ENCODE measurements around the gene MNAT1. TPM values are rescaled to one million over a fixed set of nuclear protein-coding genes. Genes with fewer than 3 reads are reported as not detected.

The MNAT1 gene
- polyA plus RNA-seq, 1 donor from 2014 or later: 104 TPM

DNA sequence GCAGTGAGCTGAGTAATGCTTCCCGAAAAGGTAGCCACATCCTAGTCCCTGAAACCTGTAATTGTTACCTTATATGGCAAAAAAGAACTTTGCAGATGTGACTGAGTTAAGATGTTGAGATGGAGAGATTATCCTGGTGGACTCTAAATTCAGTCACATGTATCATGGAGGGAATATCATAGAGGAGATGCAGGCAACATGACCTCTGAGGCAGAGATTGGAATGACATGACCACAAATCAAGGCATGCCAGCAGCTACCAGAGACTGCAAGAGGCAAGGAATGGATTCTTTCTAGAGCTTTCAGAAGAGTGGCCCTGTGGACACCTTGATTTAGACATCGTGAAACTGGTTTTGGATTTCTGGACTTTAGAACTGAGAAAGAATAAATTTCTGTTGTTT is 265.0 kb downstream of the MNAT1 start:
- H3K36me3 ChIP-seq (ENCODE audit: insufficient read depth, low read length): peaks cover 4% of the 10 kb centered on the region
- no peaks in the 10 kb centered on the region for H3K27me3 ChIP-seq (ENCODE audit: insufficient read depth, low read depth, low read length)
- H3K9me3 ChIP-seq (ENCODE audit: low read length): no peaks in the 10 kb centered on the region
- H3K27ac ChIP-seq (ENCODE audit: low read length): no peak overlapping the region
- no peak overlapping the region for H3K4me3 ChIP-seq (ENCODE audit: low read length)
- no peak overlapping the region for H3K4me2 ChIP-seq (ENCODE audit: low read length)
- no peaks in the 10 kb centered on the region for H3K9me2 ChIP-seq (ENCODE audit: insufficient read depth, low read length)
- H3F3A ChIP-seq (ENCODE audit: insufficient read depth, low read length, poor library complexity, severe bottlenecking): no peaks in the 10 kb centered on the region
- H4K20me1 ChIP-seq (ENCODE audit: insufficient read depth): no peaks in the 10 kb centered on the region
- no peak overlapping the region for H2AFZ ChIP-seq (ENCODE audit: low read depth, low read length)
- no peaks in the 10 kb centered on the region for H3K79me2 ChIP-seq (replicated peaks; ENCODE audit: insufficient read depth, low read length)
- no peak overlapping the region for H3K9ac ChIP-seq (ENCODE audit: low read length)
- no peak for TF ChIP-seq EP300 (conservative IDR thresholded peaks at IDR 0.05; ENCODE audit: poor library complexity, severe bottlenecking)

DNA sequence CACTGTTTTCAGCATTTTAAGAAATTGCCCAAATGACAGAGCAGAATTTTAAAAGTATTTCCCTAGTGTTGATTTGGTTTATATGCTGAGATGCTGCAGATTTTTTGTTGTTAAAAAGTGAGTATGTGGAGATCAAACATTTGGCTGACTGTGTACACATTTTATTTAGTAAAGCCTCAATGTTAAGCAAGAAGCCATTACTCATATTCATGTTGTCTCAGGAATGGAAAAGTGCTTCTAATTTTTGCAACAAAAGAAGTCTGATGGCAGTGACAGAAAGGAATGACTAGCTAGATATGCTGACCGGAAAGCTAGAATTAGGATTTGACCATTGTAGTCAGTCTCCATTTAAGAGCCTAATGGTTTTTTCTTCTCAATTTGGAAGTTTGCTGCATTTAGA is 269.0 kb downstream of the MNAT1 start:
- TF ChIP-seq RAD21 (conservative IDR thresholded peaks at IDR 0.05): no peak
- no peak for TF ChIP-seq CTCF (IDR thresholded peaks at IDR 0.05; ENCODE audit: poor library complexity, severe bottlenecking)
- TF ChIP-seq TAF1 (IDR thresholded peaks at IDR 0.05; ENCODE audit: low read depth): no peak
- no peak for TF ChIP-seq POLR2AphosphoS5 (IDR thresholded peaks at IDR 0.05)
- Histone ChIP-seq H3K36me3 (ENCODE audit: insufficient read depth, low read length) (no peaks in the 10 kb centered on the region), H3K27me3 (ENCODE audit: insufficient read depth, low read depth, low read length) (no peaks in the 10 kb centered on the region), H3K79me2 (replicated peaks; ENCODE audit: insufficient read depth, low read length) (no peaks in the 10 kb centered on the region), H3F3A (ENCODE audit: insufficient read depth, low read length, poor library complexity, severe bottlenecking) (no peaks in the 10 kb centered on the region), H3K9me3 (ENCODE audit: low read length) (no peaks in the 10 kb centered on the region), H2AFZ (ENCODE audit: low read depth, low read length) (no peak overlapping the region), H3K4me3 (ENCODE audit: low read length) (no peak overlapping the region), H3K9me2 (ENCODE audit: insufficient read depth, low read length) (no peaks in the 10 kb centered on the region), H3K27ac (ENCODE audit: low read length) (no peak overlapping the region), H4K20me1 (ENCODE audit: insufficient read depth) (no peaks in the 10 kb centered on the region), H3K4me2 (ENCODE audit: low read length) (no peak overlapping the region), H3K9ac (ENCODE audit: low read length) (no peak overlapping the region)

DNA sequence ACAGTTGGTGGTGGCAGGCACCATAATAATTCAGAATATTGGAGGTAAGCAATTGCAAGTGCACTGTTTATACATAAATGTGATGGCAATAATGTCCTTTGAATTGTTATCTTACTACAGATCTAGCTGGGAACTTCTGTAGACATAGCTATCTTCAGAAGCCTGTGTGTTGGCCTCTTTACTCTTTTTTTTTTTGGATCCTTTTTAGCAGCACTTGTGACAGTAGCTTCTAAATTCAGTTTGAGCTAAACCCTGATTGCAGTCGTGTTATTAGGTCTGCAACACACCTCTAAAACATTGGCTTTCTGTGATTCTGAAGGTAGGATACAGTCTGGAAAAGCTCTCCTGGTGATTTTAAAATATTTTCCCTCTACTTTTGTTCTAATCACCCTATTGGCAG is 285.0 kb downstream of the MNAT1 start:
- TF ChIP-seq REST (IDR thresholded peaks at IDR 0.05; ENCODE audit: borderline replicate concordance) (no peak), MXI1 (conservative IDR thresholded peaks at IDR 0.05; ENCODE audit: poor library complexity, severe bottlenecking) (no peak), EZH2 (IDR thresholded peaks at IDR 0.05; ENCODE audit: borderline replicate concordance, insufficient read depth, low read length, poor library complexity, severe bottlenecking) (no peak), EP300 (conservative IDR thresholded peaks at IDR 0.05; ENCODE audit: poor library complexity, severe bottlenecking) (no peak), CTCF (IDR thresholded peaks at IDR 0.05; ENCODE audit: poor library complexity, severe bottlenecking) (no peak), TAF1 (IDR thresholded peaks at IDR 0.05; ENCODE audit: low read depth) (no peak)
- Histone ChIP-seq H3K4me2 (ENCODE audit: low read length) (no peak overlapping the region), H3K27ac (ENCODE audit: low read length) (no peak overlapping the region), H3K9me2 (ENCODE audit: insufficient read depth, low read length) (no peaks in the 10 kb centered on the region), H3F3A (ENCODE audit: insufficient read depth, low read length, poor library complexity, severe bottlenecking) (no peaks in the 10 kb centered on the region), H3K36me3 (ENCODE audit: insufficient read depth, low read length) (no peaks in the 10 kb centered on the region), H3K27me3 (ENCODE audit: insufficient read depth, low read depth, low read length) (no peaks in the 10 kb centered on the region), H3K79me2 (replicated peaks; ENCODE audit: insufficient read depth, low read length) (no peaks in the 10 kb centered on the region), H3K9me3 (ENCODE audit: low read length) (no peaks in the 10 kb centered on the region), H3K9ac (ENCODE audit: low read length) (no peak overlapping the region), H4K20me1 (ENCODE audit: insufficient read depth) (no peaks in the 10 kb centered on the region), H3K4me3 (ENCODE audit: low read length) (no peak overlapping the region), H2AFZ (ENCODE audit: low read depth, low read length) (no peak overlapping the region)
